ENCODE data around the gene SPSB2.

The SPSB2 gene

GRCh38 chr12:6832125-6832524 lies 41.0 kb downstream of the SPSB2 start:
- no peak for DNase-seq (ENCODE audit: low read depth, low spot score)

GRCh38 chr12:6831450-6831995 lies 41.6 kb downstream of the SPSB2 start:
- DNase-seq (ENCODE audit: low read depth, low spot score), result no peak

- no peak for DNase-seq (ENCODE audit: low read depth, low spot score)
Measured at GRCh38 chr12:6830999-6831398, 42.1 kb downstream of the SPSB2 start.

GRCh38 chr12:6830286-6830890 lies 42.7 kb downstream of the SPSB2 start:
- no peak for DNase-seq (ENCODE audit: low read depth, low spot score)

GRCh38 chr12:6829536-6830220 lies 43.4 kb downstream of the SPSB2 start:
- no peak for DNase-seq (ENCODE audit: low read depth, low spot score)

- no peak for DNase-seq (ENCODE audit: low read depth, low spot score)
Measured at GRCh38 chr12:6828781-6829535, 44.1 kb downstream of the SPSB2 start.

GRCh38 chr12:6827982-6828780 lies 44.9 kb downstream of the SPSB2 start, which contains the start of gene P3H3:
TSS of gene P3H3 (plus strand) at chr12:6828407. CDS start at chr12:6828441, 34 bp downstream.
- no peak for DNase-seq (ENCODE audit: low read depth, low spot score)

- DNase-seq (ENCODE audit: low read depth, low spot score), result no peak
Measured at GRCh38 chr12:6827437-6827911, 45.6 kb downstream of the SPSB2 start.

GRCh38 chr12:6826734-6827436 lies 46.2 kb downstream of the SPSB2 start:
- DNase-seq (ENCODE audit: low read depth, low spot score), result no peak

GRCh38 chr12:6826125-6826733 lies 46.9 kb downstream of the SPSB2 start:
- no peak for DNase-seq (ENCODE audit: low read depth, low spot score)

- DNase-seq (ENCODE audit: low read depth, low spot score), result peak; percentile 57
Measured at GRCh38 chr12:6825398-6826124, 47.5 kb downstream of the SPSB2 start.

GRCh38 chr12:6824901-6825381 lies 48.2 kb downstream of the SPSB2 start:
- no peak for DNase-seq (ENCODE audit: low read depth, low spot score)

GRCh38 chr12:6824085-6824775 lies 48.9 kb downstream of the SPSB2 start:
- no peak for DNase-seq (ENCODE audit: low read depth, low spot score)

GRCh38 chr12:6823182-6824084 lies 49.7 kb downstream of the SPSB2 start:
- no peak for DNase-seq (ENCODE audit: low read depth, low spot score)

GRCh38 chr12:6822426-6823135 lies 50.5 kb downstream of the SPSB2 start:
- DNase-seq (ENCODE audit: low read depth, low spot score), result no peak

- DNase-seq (ENCODE audit: low read depth, low spot score), result no peak
Measured at GRCh38 chr12:6821591-6822425, 51.3 kb downstream of the SPSB2 start, which contains the start of gene GPR162. TSS of gene GPR162 (plus strand) at chr12:6821821. CDS start at chr12:6823899, 2,078 bp downstream.
